Measurements from ENCODE around the gene MICAL2.

MICAL2 gene

DNA sequence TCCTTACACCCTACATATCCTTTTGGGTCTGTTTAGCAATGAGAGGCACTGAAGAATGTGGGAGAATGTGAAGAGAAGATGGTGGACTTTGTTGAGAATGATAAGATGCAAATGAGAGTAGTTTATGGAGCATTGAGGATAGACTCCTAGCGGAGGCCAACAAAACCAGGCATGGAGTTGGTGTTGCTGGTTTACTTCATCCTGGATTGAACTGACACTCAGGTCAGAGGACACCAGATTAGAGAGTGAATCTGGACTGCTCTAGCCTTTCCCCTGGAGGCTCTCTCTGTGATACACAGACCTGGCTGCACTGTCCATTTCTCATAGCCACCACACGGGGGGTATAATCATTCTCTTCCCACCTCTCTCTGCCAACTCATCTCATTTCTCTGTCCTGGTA is 98.7 kb downstream of the MICAL2 start (continued):
- TF ChIP-seq, protein P1, sequence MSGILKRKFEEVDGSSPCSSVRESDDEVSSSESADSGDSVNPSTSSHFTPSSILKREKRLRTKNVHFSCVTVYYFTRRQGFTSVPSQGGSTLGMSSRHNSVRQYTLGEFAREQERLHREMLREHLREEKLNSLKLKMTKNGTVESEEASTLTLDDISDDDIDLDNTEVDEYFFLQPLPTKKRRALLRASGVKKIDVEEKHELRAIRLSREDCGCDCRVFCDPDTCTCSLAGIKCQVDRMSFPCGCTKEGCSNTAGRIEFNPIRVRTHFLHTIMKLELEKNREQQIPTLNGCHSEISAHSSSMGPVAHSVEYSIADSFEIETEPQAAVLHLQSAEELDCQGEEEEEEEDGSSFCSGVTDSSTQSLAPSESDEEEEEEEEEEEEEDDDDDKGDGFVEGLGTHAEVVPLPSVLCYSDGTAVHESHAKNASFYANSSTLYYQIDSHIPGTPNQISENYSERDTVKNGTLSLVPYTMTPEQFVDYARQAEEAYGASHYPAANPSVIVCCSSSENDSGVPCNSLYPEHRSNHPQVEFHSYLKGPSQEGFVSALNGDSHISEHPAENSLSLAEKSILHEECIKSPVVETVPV (CRISPR knock-in tag; IDR thresholded peaks at IDR 0.05), result no peak
- TF ChIP-seq ZC3H10 (CRISPR knock-in tag; IDR thresholded peaks at IDR 0.05) (no peak), TOX (CRISPR knock-in tag; IDR thresholded peaks at IDR 0.05; ENCODE audit: borderline replicate concordance) (no peak), ZFP30 (CRISPR knock-in tag; IDR thresholded peaks at IDR 0.05) (no peak), OSR1 (CRISPR knock-in tag; IDR thresholded peaks at IDR 0.05) (no peak), ARNTL (CRISPR knock-in tag; IDR thresholded peaks at IDR 0.05; ENCODE audit: borderline replicate concordance, low read depth) (no peak), GLIS3 (CRISPR knock-in tag; IDR thresholded peaks at IDR 0.05) (no peak), ISL1 (CRISPR knock-in tag; IDR thresholded peaks at IDR 0.05) (no peak), ZNF8 (CRISPR knock-in tag; IDR thresholded peaks at IDR 0.05) (no peak), ZNF565 (CRISPR knock-in tag; conservative IDR thresholded peaks at IDR 0.05; ENCODE audit: low read depth) (no peak)
- TF ChIP-seq, protein P2, sequence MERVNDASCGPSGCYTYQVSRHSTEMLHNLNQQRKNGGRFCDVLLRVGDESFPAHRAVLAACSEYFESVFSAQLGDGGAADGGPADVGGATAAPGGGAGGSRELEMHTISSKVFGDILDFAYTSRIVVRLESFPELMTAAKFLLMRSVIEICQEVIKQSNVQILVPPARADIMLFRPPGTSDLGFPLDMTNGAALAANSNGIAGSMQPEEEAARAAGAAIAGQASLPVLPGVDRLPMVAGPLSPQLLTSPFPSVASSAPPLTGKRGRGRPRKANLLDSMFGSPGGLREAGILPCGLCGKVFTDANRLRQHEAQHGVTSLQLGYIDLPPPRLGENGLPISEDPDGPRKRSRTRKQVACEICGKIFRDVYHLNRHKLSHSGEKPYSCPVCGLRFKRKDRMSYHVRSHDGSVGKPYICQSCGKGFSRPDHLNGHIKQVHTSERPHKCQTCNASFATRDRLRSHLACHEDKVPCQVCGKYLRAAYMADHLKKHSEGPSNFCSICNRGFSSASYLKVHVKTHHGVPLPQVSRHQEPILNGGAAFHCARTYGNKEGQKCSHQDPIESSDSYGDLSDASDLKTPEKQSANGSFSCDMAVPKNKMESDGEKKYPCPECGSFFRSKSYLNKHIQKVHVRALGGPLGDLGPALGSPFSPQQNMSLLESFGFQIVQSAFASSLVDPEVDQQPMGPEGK (CRISPR knock-in tag; IDR thresholded peaks at IDR 0.05; ENCODE audit: borderline replicate concordance), result no peak

DNA sequence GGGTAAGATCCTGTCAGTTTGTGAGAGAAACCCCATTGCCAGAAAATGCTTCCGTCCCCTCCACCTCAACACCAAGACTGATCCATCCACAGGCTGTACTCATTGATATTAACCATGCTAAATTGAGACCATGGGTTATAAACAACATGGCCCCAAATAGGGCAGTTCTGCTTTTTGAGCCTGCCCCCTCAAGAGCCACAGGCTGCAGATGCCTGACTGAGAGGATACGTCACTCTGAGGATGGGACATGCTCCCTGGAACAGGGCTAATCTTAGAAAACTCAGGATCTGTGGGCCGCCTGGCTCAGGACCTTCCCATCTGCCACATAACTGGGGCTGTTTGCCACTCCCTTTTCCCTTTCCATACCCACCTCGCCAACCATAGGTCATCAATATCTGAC is 99.8 kb downstream of the MICAL2 start:
- TF ChIP-seq SNAI2 (CRISPR knock-in tag; IDR thresholded peaks at IDR 0.05) (no peak), CSDC2 (CRISPR knock-in tag; IDR thresholded peaks at IDR 0.05) (no peak), ARNTL (CRISPR knock-in tag; IDR thresholded peaks at IDR 0.05; ENCODE audit: borderline replicate concordance, low read depth) (no peak), ZNF70 (CRISPR knock-in tag; IDR thresholded peaks at IDR 0.05) (no peak), TCF4 (CRISPR knock-in tag; IDR thresholded peaks at IDR 0.05; ENCODE audit: borderline replicate concordance) (no peak), ESRRG (CRISPR knock-in tag; IDR thresholded peaks at IDR 0.05) (no peak), ZFP3 (CRISPR knock-in tag; IDR thresholded peaks at IDR 0.05) (no peak), ZC3H10 (CRISPR knock-in tag; IDR thresholded peaks at IDR 0.05) (no peak), RARB (CRISPR knock-in tag; IDR thresholded peaks at IDR 0.05) (no peak), ISL1 (CRISPR knock-in tag; IDR thresholded peaks at IDR 0.05) (no peak), TOX (CRISPR knock-in tag; IDR thresholded peaks at IDR 0.05; ENCODE audit: borderline replicate concordance) (no peak), ZFP30 (CRISPR knock-in tag; IDR thresholded peaks at IDR 0.05) (no peak)
- TF ChIP-seq, protein P3, sequence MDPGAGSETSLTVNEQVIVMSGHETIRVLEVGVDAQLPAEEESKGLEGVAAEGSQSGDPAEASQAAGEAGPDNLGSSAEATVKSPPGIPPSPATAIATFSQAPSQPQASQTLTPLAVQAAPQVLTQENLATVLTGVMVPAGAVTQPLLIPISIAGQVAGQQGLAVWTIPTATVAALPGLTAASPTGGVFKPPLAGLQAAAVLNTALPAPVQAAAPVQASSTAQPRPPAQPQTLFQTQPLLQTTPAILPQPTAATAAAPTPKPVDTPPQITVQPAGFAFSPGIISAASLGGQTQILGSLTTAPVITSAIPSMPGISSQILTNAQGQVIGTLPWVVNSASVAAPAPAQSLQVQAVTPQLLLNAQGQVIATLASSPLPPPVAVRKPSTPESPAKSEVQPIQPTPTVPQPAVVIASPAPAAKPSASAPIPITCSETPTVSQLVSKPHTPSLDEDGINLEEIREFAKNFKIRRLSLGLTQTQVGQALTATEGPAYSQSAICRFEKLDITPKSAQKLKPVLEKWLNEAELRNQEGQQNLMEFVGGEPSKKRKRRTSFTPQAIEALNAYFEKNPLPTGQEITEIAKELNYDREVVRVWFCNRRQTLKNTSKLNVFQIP (CRISPR knock-in tag; IDR thresholded peaks at IDR 0.05; ENCODE audit: borderline replicate concordance, low read depth), result no peak
- TF ChIP-seq, protein P1 (CRISPR knock-in tag; IDR thresholded peaks at IDR 0.05), result no peak
- TF ChIP-seq, protein P4, sequence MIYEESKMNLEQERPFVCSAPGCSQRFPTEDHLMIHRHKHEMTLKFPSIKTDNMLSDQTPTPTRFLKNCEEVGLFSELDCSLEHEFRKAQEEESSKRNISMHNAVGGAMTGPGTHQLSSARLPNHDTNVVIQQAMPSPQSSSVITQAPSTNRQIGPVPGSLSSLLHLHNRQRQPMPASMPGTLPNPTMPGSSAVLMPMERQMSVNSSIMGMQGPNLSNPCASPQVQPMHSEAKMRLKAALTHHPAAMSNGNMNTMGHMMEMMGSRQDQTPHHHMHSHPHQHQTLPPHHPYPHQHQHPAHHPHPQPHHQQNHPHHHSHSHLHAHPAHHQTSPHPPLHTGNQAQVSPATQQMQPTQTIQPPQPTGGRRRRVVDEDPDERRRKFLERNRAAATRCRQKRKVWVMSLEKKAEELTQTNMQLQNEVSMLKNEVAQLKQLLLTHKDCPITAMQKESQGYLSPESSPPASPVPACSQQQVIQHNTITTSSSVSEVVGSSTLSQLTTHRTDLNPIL (CRISPR knock-in tag; IDR thresholded peaks at IDR 0.05; ENCODE audit: low read depth), result no peak
- TF ChIP-seq, protein P2 (CRISPR knock-in tag; IDR thresholded peaks at IDR 0.05; ENCODE audit: borderline replicate concordance), result no peak
- ATAC-seq, result no peak
